DND-41 (cell line): ENCODE measurements around the gene TEKT3.

ENCODE experiments used
- EZH2 ChIP-seq: IDR thresholded peaks from 3 replicates; pipeline ENCODE4 v1.6.1; 2012; ENCODE audit warnings: borderline replicate concordance, low read depth, mild to moderate bottlenecking, moderate library complexity, low read length, inconsistent platforms; ENCODE audit not compliant: severe bottlenecking
- TF ChIP-seq, protein P1 (sequence below): IDR thresholded peaks from 2 replicates; pipeline ENCODE4 v1.5.1; 2012; ENCODE audit warnings: borderline replicate concordance, low read length, moderate library complexity, mild to moderate bottlenecking; ENCODE audit not compliant: poor library complexity, severe bottlenecking; ENCODE audit errors: extremely low read depth

DNA sequence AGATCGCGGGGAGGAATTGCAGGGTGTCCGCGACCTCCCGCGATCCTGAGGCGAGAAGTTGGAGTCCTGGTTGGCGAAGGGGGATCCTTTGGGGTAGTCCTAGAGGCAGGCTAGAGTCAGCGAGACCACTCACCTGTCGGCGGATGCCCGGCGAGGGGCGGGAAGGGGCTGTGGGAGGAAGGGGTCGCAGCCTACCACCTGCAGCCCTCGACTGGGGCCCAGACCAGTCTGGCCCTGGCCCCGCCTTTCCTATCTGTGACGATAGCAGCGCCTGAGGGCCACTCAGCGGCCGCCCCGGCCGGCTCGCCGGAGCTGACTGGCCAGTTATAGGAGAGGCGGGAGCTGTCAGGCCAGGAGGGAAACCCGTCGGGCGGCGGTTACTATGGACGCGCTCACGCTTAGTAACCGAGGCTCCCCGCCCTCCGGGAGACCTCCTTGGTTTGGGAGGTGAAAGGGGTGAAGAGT lies at the start of gene TEKT3:
- TF ChIP-seq, protein P1, sequence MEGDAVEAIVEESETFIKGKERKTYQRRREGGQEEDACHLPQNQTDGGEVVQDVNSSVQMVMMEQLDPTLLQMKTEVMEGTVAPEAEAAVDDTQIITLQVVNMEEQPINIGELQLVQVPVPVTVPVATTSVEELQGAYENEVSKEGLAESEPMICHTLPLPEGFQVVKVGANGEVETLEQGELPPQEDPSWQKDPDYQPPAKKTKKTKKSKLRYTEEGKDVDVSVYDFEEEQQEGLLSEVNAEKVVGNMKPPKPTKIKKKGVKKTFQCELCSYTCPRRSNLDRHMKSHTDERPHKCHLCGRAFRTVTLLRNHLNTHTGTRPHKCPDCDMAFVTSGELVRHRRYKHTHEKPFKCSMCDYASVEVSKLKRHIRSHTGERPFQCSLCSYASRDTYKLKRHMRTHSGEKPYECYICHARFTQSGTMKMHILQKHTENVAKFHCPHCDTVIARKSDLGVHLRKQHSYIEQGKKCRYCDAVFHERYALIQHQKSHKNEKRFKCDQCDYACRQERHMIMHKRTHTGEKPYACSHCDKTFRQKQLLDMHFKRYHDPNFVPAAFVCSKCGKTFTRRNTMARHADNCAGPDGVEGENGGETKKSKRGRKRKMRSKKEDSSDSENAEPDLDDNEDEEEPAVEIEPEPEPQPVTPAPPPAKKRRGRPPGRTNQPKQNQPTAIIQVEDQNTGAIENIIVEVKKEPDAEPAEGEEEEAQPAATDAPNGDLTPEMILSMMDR, result no peak
- no peak for TF ChIP-seq EZH2
